H1 (cell line): ENCODE results near the gene SNAP25. TPM values are rescaled to one million over a fixed set of nuclear protein-coding genes. Genes with fewer than 3 reads are reported as not detected.

Experiments used
- CTCF ChIA-PET: fragments of 300-600 bp; sonication (Branson Sonifier 250); formaldehyde crosslinking; loops from one replicate; lab custom pipeline; 2021; ENCODE audit not compliant: partially characterized antibody; lab: Charles Lee
- POLR2A ChIA-PET: fragments of 300-600 bp; sonication (Branson Sonifier 250); formaldehyde crosslinking; loops from one replicate; lab custom pipeline; 2021; ENCODE audit warnings: inconsistent platforms; ENCODE audit not compliant: partially characterized antibody; lab: Charles Lee
- DNase-seq, 2 experiments: peaks; one replicate each; pipeline versions ENCODE4 v3.0.0 to v3.0.0-alpha.2; 2010 to 2022; ENCODE audit warnings: low spot score in 2 of 2, low read depth in 1 of 2, mixed read lengths in 1 of 2
- FAIRE-seq: peaks from 2 replicates; lab custom pipeline; 2011; peaks lifted over from hg19 to GRCh38; lab: Jason Lieb, UNC
- H2AFZ ChIP-seq: 2 replicates; pipeline ENCODE4 v1.8.1; 2012; ENCODE audit warnings: low read length, inconsistent platforms
- H2AK5ac ChIP-seq: 2 replicates; pipeline ENCODE4 v1.6.1; 2013; ENCODE audit warnings: low read depth, low read length
- H2BK120ac ChIP-seq: replicated peaks from 2 replicates; pipeline ENCODE3; 2013; ENCODE audit warnings: low read depth, low read length, inconsistent platforms
- H2BK12ac ChIP-seq: 2 replicates; pipeline ENCODE4 v1.6.1; 2013; ENCODE audit warnings: low read depth, low read length
- H2BK15ac ChIP-seq: 2 replicates; pipeline ENCODE4 v1.6.1; 2013; ENCODE audit warnings: low read length
- H2BK20ac ChIP-seq: 2 replicates; pipeline ENCODE4 v1.6.1; 2013; ENCODE audit warnings: low read length
- H2BK5ac ChIP-seq: 2 replicates; pipeline ENCODE4 v1.6.1; 2013; ENCODE audit warnings: low read depth, low read length
- H3K14ac ChIP-seq: 2 replicates; pipeline ENCODE4 v1.6.1; 2013; ENCODE audit warnings: inconsistent platforms; ENCODE audit not compliant: insufficient read length
- H3K18ac ChIP-seq: 2 replicates; pipeline ENCODE4 v1.6.1; 2013; ENCODE audit warnings: low read length; ENCODE audit errors: extremely low read depth
- H3K23ac ChIP-seq: 2 replicates; pipeline ENCODE4 v1.6.1; 2013; ENCODE audit warnings: inconsistent platforms; ENCODE audit not compliant: insufficient read length
- H3K23me2 ChIP-seq: 2 replicates; pipeline ENCODE4 v1.6.1; 2013; ENCODE audit warnings: low read depth, low read length
- H3K27ac ChIP-seq: 2 replicates; pipeline ENCODE4 v1.6.1; 2011; ENCODE audit warnings: low read depth, low read length, inconsistent platforms
- H3K27me3 ChIP-seq, 4 experiments: replicated peaks in 1 of 4; 1 replicate in 1 of 4; 2 replicates in 3 of 4; pipeline versions ENCODE4 v1.6.1 to v1.8.1; 2011 to 2013; ENCODE audit warnings: low read length in 3 of 4, mild to moderate bottlenecking in 3 of 4, inconsistent platforms in 2 of 4, mixed read lengths in 2 of 4, moderate library complexity in 1 of 4; ENCODE audit not compliant: control insufficient read depth in 3 of 4, insufficient read depth in 3 of 4; ENCODE audit errors: extremely low read depth in 1 of 4
- H3K36me3 ChIP-seq, 4 experiments: 2 replicates each; pipeline versions ENCODE4 v1.6.1 to v1.8.1; 2011 to 2013; ENCODE audit warnings: mild to moderate bottlenecking in 4 of 4, low read length in 3 of 4, moderate library complexity in 2 of 4, control low read depth in 1 of 4, inconsistent platforms in 1 of 4; ENCODE audit not compliant: insufficient read depth in 4 of 4, control insufficient read depth in 2 of 4
- H3K4ac ChIP-seq: replicated peaks from 2 replicates; pipeline ENCODE3; 2013; ENCODE audit warnings: low read length, low read depth, mixed read lengths, inconsistent platforms; ENCODE audit not compliant: insufficient read length
- H3K4me1 ChIP-seq, 4 experiments: replicated peaks in 1 of 4; 1 replicate in 1 of 4; 2 replicates in 3 of 4; pipeline versions ENCODE4 v1.6.1 to v1.8.1; 2011 to 2013; ENCODE audit warnings: low read length in 3 of 4, inconsistent platforms in 2 of 4, mixed read lengths in 1 of 4; ENCODE audit not compliant: insufficient read depth in 4 of 4, control insufficient read depth in 3 of 4
- H3K4me2 ChIP-seq, 2 experiments: 2 replicates each; pipeline versions ENCODE4 v1.6.1 to v1.8.1; 2011 to 2013; ENCODE audit warnings: low read depth in 2 of 2, low read length in 2 of 2, control low read depth in 1 of 2, inconsistent platforms in 1 of 2, mild to moderate bottlenecking in 1 of 2; ENCODE audit not compliant: insufficient read depth in 1 of 2
- H3K4me3 ChIP-seq, 4 experiments: fragments of 200-600, 300-600 bp in 1 of 4; sonication (generic), shearing (Covaris generic), sonication (Bioruptor Twin) in 1 of 4; 2 replicates each; pipeline versions ENCODE4 v1.5.1 to v1.8.1; 2011 to 2016; ENCODE audit warnings: low read length in 4 of 4, low read depth in 3 of 4, control low read depth in 2 of 4, inconsistent platforms in 2 of 4, mild to moderate bottlenecking in 2 of 4, mixed read lengths in 1 of 4, moderate library complexity in 1 of 4; ENCODE audit not compliant: insufficient read depth in 2 of 4; ENCODE audit errors: extremely low read depth in 1 of 4
- H3K56ac ChIP-seq: replicated peaks from 2 replicates; pipeline ENCODE3; 2013; ENCODE audit warnings: low read depth, mild to moderate bottlenecking, mixed read lengths, low read length, inconsistent platforms; ENCODE audit not compliant: insufficient read length
- H3K79me1 ChIP-seq: 2 replicates; pipeline ENCODE4 v1.6.1; 2013; ENCODE audit warnings: low read depth, low read length, control low read depth
- H3K79me2 ChIP-seq, 2 experiments: 2 replicates each; pipeline versions ENCODE4 v1.6.1 to v1.8.1; 2012 to 2013; ENCODE audit warnings: low read length in 2 of 2, mild to moderate bottlenecking in 2 of 2, inconsistent platforms in 1 of 2; ENCODE audit not compliant: insufficient read depth in 2 of 2, control insufficient read depth in 1 of 2
- H3K9ac ChIP-seq, 4 experiments: replicated peaks in 1 of 4; 1 replicate in 1 of 4; 2 replicates in 3 of 4; pipeline versions ENCODE4 v1.6.1 to v1.8.1; 2011 to 2013; ENCODE audit warnings: low read depth in 3 of 4, low read length in 3 of 4, control low read depth in 2 of 4, mild to moderate bottlenecking in 2 of 4, moderate library complexity in 2 of 4, inconsistent platforms in 1 of 4; ENCODE audit errors: extremely low read depth in 1 of 4
- H3K9me3 ChIP-seq, 2 experiments: 2 replicates each; pipeline versions ENCODE4 v1.6.1 to v1.8.1; 2012 to 2013; ENCODE audit warnings: mild to moderate bottlenecking in 2 of 2, moderate library complexity in 2 of 2, control low read depth in 1 of 2, inconsistent platforms in 1 of 2, low read depth in 1 of 2, low read length in 1 of 2, mixed read lengths in 1 of 2; ENCODE audit not compliant: insufficient read depth in 2 of 2
- H4K20me1 ChIP-seq, 2 experiments: replicated peaks in 1 of 2; 2 replicates each; pipeline versions ENCODE3 to v1.8.1; 2011 to 2013; ENCODE audit warnings: inconsistent platforms in 2 of 2, low read length in 2 of 2, mild to moderate bottlenecking in 1 of 2; ENCODE audit not compliant: insufficient read depth in 2 of 2, control insufficient read depth in 1 of 2
- H4K5ac ChIP-seq: 2 replicates; pipeline ENCODE4 v1.6.1; 2013; ENCODE audit warnings: low read length, low read depth, mixed read lengths, inconsistent platforms; ENCODE audit not compliant: insufficient read length
- H4K8ac ChIP-seq: 2 replicates; pipeline ENCODE4 v1.8.0; 2013; ENCODE audit warnings: mild to moderate bottlenecking, moderate library complexity, low read length, inconsistent platforms; ENCODE audit not compliant: insufficient read depth; ENCODE audit errors: extremely low read depth
- H4K91ac ChIP-seq: replicated peaks from 2 replicates; pipeline ENCODE3; 2013; ENCODE audit warnings: low read length, mixed read lengths, inconsistent platforms; ENCODE audit not compliant: insufficient read length
- CBX8 ChIP-seq: fragments of 300-800, 300-1000 bp; sonication (generic); IDR thresholded peaks from 2 replicates; pipeline ENCODE4 v1.7.1; 2016; ENCODE audit warnings: low read depth, low read length, borderline replicate concordance
- EGR1 ChIP-seq: IDR thresholded peaks from 2 replicates; pipeline ENCODE4 v1.6.1; 2011; ENCODE audit warnings: low read depth, low read length, borderline replicate concordance
- FOSL1 ChIP-seq: IDR thresholded peaks from 2 replicates; pipeline ENCODE4 v1.6.1; 2011; ENCODE audit warnings: mild to moderate bottlenecking, low read depth, low read length, moderate library complexity; ENCODE audit not compliant: insufficient read depth
- JUN ChIP-seq: IDR thresholded peaks from 2 replicates; pipeline ENCODE4 v1.6.1; 2011; ENCODE audit warnings: low read depth, mild to moderate bottlenecking, improper control_type of control experiment, low read length
- JUND ChIP-seq: IDR thresholded peaks from 2 replicates; pipeline ENCODE4 v1.6.1; 2011; ENCODE audit warnings: mild to moderate bottlenecking, improper control_type of control experiment, low read length
- KDM5A ChIP-seq: fragments of 200-600 bp; IDR thresholded peaks from 2 replicates; pipeline ENCODE4 v1.7.1; 2012; ENCODE audit warnings: mild to moderate bottlenecking, low read length, inconsistent platforms, mixed read lengths
- RBBP5 ChIP-seq: IDR thresholded peaks from 2 replicates; pipeline ENCODE4 v1.7.1; 2012; ENCODE audit warnings: low read depth, mild to moderate bottlenecking, inconsistent platforms, low read length, moderate library complexity, borderline replicate concordance
- SP4 ChIP-seq: IDR thresholded peaks from 2 replicates; pipeline ENCODE4 v1.6.1; 2012; ENCODE audit warnings: low read length, inconsistent platforms
- WGBS, 2 experiments: shearing (Covaris generic) in 1 of 2; methylation state at CpG; one replicate each; pipeline versions ENCODE4 v1.1.6 to v1.1.7; 2013 to 2015; ENCODE audit warnings: low lambda C conversion rate in 2 of 2, mixed read lengths in 2 of 2, inconsistent platforms in 1 of 2, low coverage in 1 of 2, missing lambda C conversion rate in 1 of 2; ENCODE audit not compliant: insufficient replicate concordance in 2 of 2, insufficient coverage in 1 of 2, insufficient read length in 1 of 2; ENCODE audit errors: extremely low coverage in 1 of 2, missing lambda C conversion rate in 1 of 2; 5-methylcytosine and 5-hydroxymethylcytosine counted together
- polyA plus RNA-seq, 7 experiments: library from polyadenylated mRNA; depleted of rRNA in 3 of 7; stranded (reverse) in 5 of 7; unstranded in 2 of 7; fragments of >200 nt in 5 of 7; fragments of 200-250 nt in 2 of 7; gene quantifications; 1 replicate in 5 of 7; 2 replicates in 1 of 7; 4 replicates in 1 of 7; pipeline versions ENCODE4 v1.2.1 to v1.2.3, GENCODE V29; 2011 to 2013; ENCODE audit warnings: missing spikeins in 2 of 7, mixed read lengths in 2 of 7
- total RNA-seq: library from RNA; stranded (reverse); fragmentation: NEBNext Ultra II Directional; extraction: Animal tissue kit (Norgen Biotek cat#: 25700); gene quantifications from 2 replicates; pipeline ENCODE4 v1.2.1, GENCODE V29; 2021
- TF ChIP-seq, protein P1 (sequence below): IDR thresholded peaks from 2 replicates; pipeline ENCODE4 v1.6.1; 2012; ENCODE audit warnings: low read length, inconsistent platforms

The SNAP25 gene
- total and polyA plus RNA-seq, 2 of the 8 experiments (the other 6 are each of a cell fraction or from before 2014, with no cell fraction given), result 0.51 to 0.52 TPM

- H4K20me1 ChIP-seq, result no peaks in the 10 kb centered on the region
These were observed 99.8 kb downstream of the SNAP25 start for GRCh38 chr20:10318291-10319024.

More at GRCh38 chr20:10318291-10319024, 99.8 kb downstream of the SNAP25 start:
- H3K56ac ChIP-seq, result no peak overlapping the region
- H3K79me2 ChIP-seq, result no peaks in the 10 kb centered on the region
- H3K23me2 ChIP-seq, result no peaks in the 10 kb centered on the region
- H3K4me2 ChIP-seq, result no peak overlapping the region
- no peak overlapping the region for H3K9ac ChIP-seq
- no peak overlapping the region for H4K8ac ChIP-seq
- H4K91ac ChIP-seq, result no peak overlapping the region
- H2AFZ ChIP-seq, result no peak overlapping the region
- H2BK15ac ChIP-seq, result no peak overlapping the region
- peaks cover 4 to 7% (median 6%) of the 10 kb centered on the region in 4 experiments; a peak in 6 of 7 replicates for H3K4me1 ChIP-seq
- H3K18ac ChIP-seq, result no peak overlapping the region
- 95% methylated on average over 5 of the region's 5 CpGs; no CpG with 5 or more reads in 1 of the 2 experiments for WGBS, 2 experiments
- no peaks in the 10 kb centered on the region for H3K27me3 ChIP-seq
- no peak overlapping the region for H3K23ac ChIP-seq
- H2BK5ac ChIP-seq, result no peak overlapping the region
- no peak overlapping the region for H3K14ac ChIP-seq
- H3K4ac ChIP-seq, result no peak overlapping the region
- DNase-seq (no peak), FAIRE-seq (no peak)
- no peaks in the 10 kb centered on the region; a peak in 1 of 8 replicates for H3K36me3 ChIP-seq
- TF ChIP-seq FOSL1 (no peak), JUN (no peak), RBBP5 (no peak), SP4 (no peak), JUND (no peak), KDM5A (no peak), EGR1 (no peak), CBX8 (no peak)
- TF ChIP-seq, protein P1, sequence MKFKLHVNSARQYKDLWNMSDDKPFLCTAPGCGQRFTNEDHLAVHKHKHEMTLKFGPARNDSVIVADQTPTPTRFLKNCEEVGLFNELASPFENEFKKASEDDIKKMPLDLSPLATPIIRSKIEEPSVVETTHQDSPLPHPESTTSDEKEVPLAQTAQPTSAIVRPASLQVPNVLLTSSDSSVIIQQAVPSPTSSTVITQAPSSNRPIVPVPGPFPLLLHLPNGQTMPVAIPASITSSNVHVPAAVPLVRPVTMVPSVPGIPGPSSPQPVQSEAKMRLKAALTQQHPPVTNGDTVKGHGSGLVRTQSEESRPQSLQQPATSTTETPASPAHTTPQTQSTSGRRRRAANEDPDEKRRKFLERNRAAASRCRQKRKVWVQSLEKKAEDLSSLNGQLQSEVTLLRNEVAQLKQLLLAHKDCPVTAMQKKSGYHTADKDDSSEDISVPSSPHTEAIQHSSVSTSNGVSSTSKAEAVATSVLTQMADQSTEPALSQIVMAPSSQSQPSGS, result no peak
- H2BK12ac ChIP-seq, result no peak overlapping the region
- no peak overlapping the region for H4K5ac ChIP-seq
- peaks cover 10% of the 10 kb centered on the region in 2 experiments; a peak in 2 of 4 replicates for H3K9me3 ChIP-seq
- ChIA-PET CTCF (interaction anchor here (0.9 to 1.4 kb wide), 4 partner anchors 11 to 51 kb away, joined by 3 to 7 read pairs (median 4); no protein-coding TSS in a partner anchor), POLR2A (no interaction called here)
- H2BK20ac ChIP-seq, result no peak overlapping the region
- no peak overlapping the region for H2AK5ac ChIP-seq
- no peaks in the 10 kb centered on the region for H3K79me1 ChIP-seq
- no peak overlapping the region for H3K4me3 ChIP-seq
- no peak overlapping the region for H3K27ac ChIP-seq
- H2BK120ac ChIP-seq, result no peak overlapping the region
